ENCODE results near the gene HSPA12B.

HSPA12B gene

GRCh38 chr20:3748073-3748472, 15.6 kb downstream of the HSPA12B start:
- Histone ChIP-seq H3K27ac (no peak overlapping the region), H3K79me2 (no peaks in the 10 kb centered on the region), H3K9ac (no peak overlapping the region), H3K27me3 (ENCODE audit: control insufficient read depth, insufficient read depth, low read length) (peaks cover 5% of the 10 kb centered on the region), H3K4me1 (peaks cover 13% of the 10 kb centered on the region), H3K36me3 (ENCODE audit: control insufficient read depth, insufficient read depth, low read length) (no peaks in the 10 kb centered on the region), H3K4me3 (ENCODE audit: low read depth, low read length) (no peak overlapping the region), H3K4me2 (ENCODE audit: low read length) (no peak overlapping the region), H3K9me3 (ENCODE audit: control insufficient read depth, low read length) (no peaks in the 10 kb centered on the region), H2AFZ (no peak overlapping the region)
- no peak for TF ChIP-seq CTCF (IDR thresholded peaks at IDR 0.05)

GRCh38 chr20:3749087-3749688, 16.7 kb downstream of the HSPA12B start:
- Histone ChIP-seq H3K4me1 (peaks cover 13% of the 10 kb centered on the region), H3K9me3 (ENCODE audit: control insufficient read depth, low read length) (no peaks in the 10 kb centered on the region), H3K27me3 (ENCODE audit: control insufficient read depth, insufficient read depth, low read length) (peaks cover 5% of the 10 kb centered on the region), H2AFZ (no peak overlapping the region), H3K4me3 (ENCODE audit: low read depth, low read length) (no peak overlapping the region), H3K79me2 (no peaks in the 10 kb centered on the region), H3K36me3 (ENCODE audit: control insufficient read depth, insufficient read depth, low read length) (no peaks in the 10 kb centered on the region), H3K27ac (no peak overlapping the region), H3K4me2 (ENCODE audit: low read length) (no peak overlapping the region), H3K9ac (no peak overlapping the region)
- no peak for TF ChIP-seq CTCF (IDR thresholded peaks at IDR 0.05)

GRCh38 chr20:3749689-3750531, 17.4 kb downstream of the HSPA12B start:
- Histone ChIP-seq H3K27me3 (ENCODE audit: control insufficient read depth, insufficient read depth, low read length) (peaks cover 5% of the 10 kb centered on the region), H3K4me2 (ENCODE audit: low read length) (no peak overlapping the region), H3K36me3 (ENCODE audit: control insufficient read depth, insufficient read depth, low read length) (no peaks in the 10 kb centered on the region), H3K4me3 (ENCODE audit: low read depth, low read length) (no peak overlapping the region), H3K79me2 (no peaks in the 10 kb centered on the region), H3K9ac (no peak overlapping the region), H3K4me1 (peaks cover 7% of the 10 kb centered on the region), H3K9me3 (ENCODE audit: control insufficient read depth, low read length) (no peaks in the 10 kb centered on the region), H2AFZ (no peak overlapping the region), H3K27ac (no peak overlapping the region)
- TF ChIP-seq CTCF (IDR thresholded peaks at IDR 0.05) = peak; percentile 50

- Histone ChIP-seq H3K4me1 (no peaks in the 10 kb centered on the region), H2AFZ (no peak overlapping the region), H3K79me2 (no peaks in the 10 kb centered on the region), H3K27me3 (ENCODE audit: control insufficient read depth, insufficient read depth, low read length) (peaks cover 5% of the 10 kb centered on the region), H3K36me3 (ENCODE audit: control insufficient read depth, insufficient read depth, low read length) (no peaks in the 10 kb centered on the region), H3K27ac (no peak overlapping the region), H3K4me2 (ENCODE audit: low read length) (no peak overlapping the region), H3K9me3 (ENCODE audit: control insufficient read depth, low read length) (no peaks in the 10 kb centered on the region), H3K9ac (no peak overlapping the region), H3K4me3 (ENCODE audit: low read depth, low read length) (no peak overlapping the region)
- TF ChIP-seq CTCF (IDR thresholded peaks at IDR 0.05) = no peak
These were observed 18.8 kb downstream of the HSPA12B start for GRCh38 chr20:3751305-3751674.
